Liver (tissue), 3 donors: ENCODE measurements around the gene UGT2A2.

Experiments used
- GABPA ChIP-seq, 2 donors: IDR thresholded peaks in 1 of 2; conservative IDR thresholded peaks in 1 of 2; 2 replicates each; pipeline ENCODE4 v1.6.1; 2016; ENCODE audit warnings: antibody characterized with exemption in 2 of 2, mild to moderate bottlenecking in 1 of 2, moderate library complexity in 1 of 2
- SP1 ChIP-seq: IDR thresholded peaks from 2 replicates; pipeline ENCODE4 v1.6.1; 2018; ENCODE audit warnings: antibody characterized with exemption, mild to moderate bottlenecking
- TF ChIP-seq, protein P1 (sequence below): fragments of 150-350 bp; IDR thresholded peaks from 2 replicates; pipeline ENCODE4 v1.5.1; 2017; ENCODE audit warnings: improper control_type of control experiment, low read depth, low read length; ENCODE audit not compliant: missing input control
- donor health status: healthy.
- donor health status: healthy.

DNA sequence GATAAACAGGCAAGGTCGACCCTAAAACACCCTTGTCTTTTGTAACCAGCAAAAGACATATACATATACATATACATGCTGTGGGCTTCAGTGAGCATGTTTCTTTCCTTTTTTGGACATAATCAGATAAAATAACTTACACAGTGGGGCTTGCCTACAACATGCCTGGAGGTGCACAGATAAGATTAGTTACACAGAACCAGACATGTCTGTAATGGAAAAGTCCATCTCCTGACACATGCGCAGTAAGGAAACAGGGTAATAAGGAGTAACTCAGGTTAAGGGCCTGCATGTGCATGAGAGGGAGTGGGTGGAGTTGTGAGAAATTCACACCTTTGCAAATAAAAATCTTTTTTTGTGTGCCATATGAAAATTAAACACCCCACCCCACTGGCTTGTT is 10.2 kb upstream of the UGT2A2 start:
- TF ChIP-seq, protein P1, sequence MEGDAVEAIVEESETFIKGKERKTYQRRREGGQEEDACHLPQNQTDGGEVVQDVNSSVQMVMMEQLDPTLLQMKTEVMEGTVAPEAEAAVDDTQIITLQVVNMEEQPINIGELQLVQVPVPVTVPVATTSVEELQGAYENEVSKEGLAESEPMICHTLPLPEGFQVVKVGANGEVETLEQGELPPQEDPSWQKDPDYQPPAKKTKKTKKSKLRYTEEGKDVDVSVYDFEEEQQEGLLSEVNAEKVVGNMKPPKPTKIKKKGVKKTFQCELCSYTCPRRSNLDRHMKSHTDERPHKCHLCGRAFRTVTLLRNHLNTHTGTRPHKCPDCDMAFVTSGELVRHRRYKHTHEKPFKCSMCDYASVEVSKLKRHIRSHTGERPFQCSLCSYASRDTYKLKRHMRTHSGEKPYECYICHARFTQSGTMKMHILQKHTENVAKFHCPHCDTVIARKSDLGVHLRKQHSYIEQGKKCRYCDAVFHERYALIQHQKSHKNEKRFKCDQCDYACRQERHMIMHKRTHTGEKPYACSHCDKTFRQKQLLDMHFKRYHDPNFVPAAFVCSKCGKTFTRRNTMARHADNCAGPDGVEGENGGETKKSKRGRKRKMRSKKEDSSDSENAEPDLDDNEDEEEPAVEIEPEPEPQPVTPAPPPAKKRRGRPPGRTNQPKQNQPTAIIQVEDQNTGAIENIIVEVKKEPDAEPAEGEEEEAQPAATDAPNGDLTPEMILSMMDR: no peak
- TF ChIP-seq GABPA (IDR thresholded peaks at IDR 0.05 in 1 of 2, conservative IDR thresholded peaks at IDR 0.05 in 1 of 2) (no peak), SP1 (no peak)
